Measurements from ENCODE around the gene SFMBT2.

SFMBT2 gene

DNA sequence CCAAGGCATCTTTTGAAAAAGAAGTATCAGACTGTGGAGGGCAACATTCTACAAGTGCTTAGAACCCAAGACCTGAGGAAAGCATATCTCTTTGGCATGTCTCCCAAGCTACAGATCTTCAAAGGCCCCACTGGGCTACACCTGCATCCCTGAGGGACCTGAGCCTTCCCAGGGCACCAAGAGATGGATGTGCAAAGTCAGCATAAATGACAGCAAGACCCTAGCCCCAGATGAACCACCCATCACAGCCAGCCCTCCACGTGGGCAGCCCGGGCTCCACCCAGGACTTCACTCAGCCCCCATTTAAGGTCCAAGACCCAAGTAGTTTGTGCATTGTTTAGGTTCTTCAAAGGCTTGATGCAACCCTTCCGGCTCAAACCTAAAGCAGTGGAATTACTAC lies 123.5 kb downstream of the SFMBT2 start:
- Histone ChIP-seq H3K9me3 (ENCODE audit: control insufficient read depth, insufficient read depth, low read length) (no peaks in the 10 kb centered on the region), H3K4me1 (ENCODE audit: control insufficient read depth, insufficient read depth, low read length) (no peaks in the 10 kb centered on the region), H3K27me3 (ENCODE audit: control insufficient read depth, insufficient read depth, low read length) (no peaks in the 10 kb centered on the region), H3K9ac (ENCODE audit: low read depth, low read length) (no peak overlapping the region), H3K36me3 (ENCODE audit: control insufficient read depth, insufficient read depth, low read length) (no peaks in the 10 kb centered on the region), H3K4me3 (ENCODE audit: low read depth, low read length) (no peak overlapping the region)

DNA sequence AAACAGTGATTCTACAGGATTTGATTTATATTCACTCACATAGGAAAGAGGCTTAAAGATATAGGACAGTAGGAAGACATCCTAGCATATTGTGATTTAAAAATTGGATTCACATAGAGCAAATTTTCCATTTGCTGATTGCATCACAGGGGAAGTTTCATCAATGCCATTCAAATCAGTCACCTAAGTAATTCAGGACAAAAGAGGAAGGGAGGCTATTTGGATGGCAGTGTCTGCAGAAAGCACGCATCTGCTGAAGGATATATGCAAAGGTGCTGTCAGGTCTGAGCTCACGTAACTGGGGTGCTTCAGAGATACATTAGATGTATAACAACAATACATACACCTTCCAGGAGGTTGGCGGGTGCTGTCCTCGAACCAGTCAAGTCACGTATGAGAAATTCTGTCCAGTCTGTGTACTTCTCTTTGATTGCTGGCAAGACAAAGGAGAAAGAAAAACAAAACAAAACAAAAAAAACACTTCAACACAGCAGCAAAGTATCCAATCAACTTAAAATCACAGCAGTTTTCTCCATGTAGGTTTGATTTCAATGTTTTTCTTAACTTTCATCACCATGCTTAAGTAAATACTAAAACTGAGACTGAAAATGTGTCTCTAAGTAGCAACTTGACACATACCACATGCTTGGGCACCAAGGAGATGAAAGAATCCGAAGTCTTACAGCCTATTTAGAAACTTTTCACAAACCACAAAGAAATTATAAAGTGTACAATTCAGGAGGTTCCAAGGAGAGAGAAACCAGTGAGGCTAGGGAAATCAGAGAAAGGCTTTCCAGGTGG lies 125.1 kb downstream of the SFMBT2 start:
- Histone ChIP-seq H3K9me3 (ENCODE audit: control insufficient read depth, insufficient read depth, low read length) (no peaks in the 10 kb centered on the region), H3K4me3 (ENCODE audit: low read depth, low read length) (no peak overlapping the region), H3K27me3 (ENCODE audit: control insufficient read depth, insufficient read depth, low read length) (no peaks in the 10 kb centered on the region), H3K4me1 (ENCODE audit: control insufficient read depth, insufficient read depth, low read length) (no peaks in the 10 kb centered on the region), H3K36me3 (ENCODE audit: control insufficient read depth, insufficient read depth, low read length) (no peaks in the 10 kb centered on the region), H3K9ac (ENCODE audit: low read depth, low read length) (no peak overlapping the region)

DNA sequence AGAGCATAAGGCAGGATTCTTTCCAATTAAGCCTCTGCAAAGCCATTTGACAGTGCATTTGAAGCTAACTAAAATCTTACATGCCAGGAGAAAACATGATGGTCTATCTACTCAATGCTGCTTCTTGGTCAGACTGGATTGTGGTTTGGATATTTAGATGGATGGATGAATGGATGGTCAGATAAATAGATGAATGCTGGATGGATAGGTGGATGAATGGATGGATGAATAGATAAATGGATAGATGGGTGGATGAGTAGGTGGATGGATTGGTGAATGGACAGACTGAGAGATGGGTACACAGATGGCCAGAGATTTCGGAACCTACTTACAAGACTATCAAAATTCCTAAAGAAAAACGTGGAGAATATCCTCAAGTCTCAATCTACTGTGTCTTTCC lies 127.6 kb downstream of the SFMBT2 start:
- no peaks in the 10 kb centered on the region for H3K36me3 ChIP-seq (ENCODE audit: control insufficient read depth, insufficient read depth, low read length)
- no peaks in the 10 kb centered on the region for H3K27me3 ChIP-seq (ENCODE audit: control insufficient read depth, insufficient read depth, low read length)
- H3K9ac ChIP-seq (ENCODE audit: low read depth, low read length): no peak overlapping the region
- H3K4me1 ChIP-seq (ENCODE audit: control insufficient read depth, insufficient read depth, low read length): no peaks in the 10 kb centered on the region
- no peak overlapping the region for H3K4me3 ChIP-seq (ENCODE audit: low read depth, low read length)
- H3K9me3 ChIP-seq (ENCODE audit: control insufficient read depth, insufficient read depth, low read length): no peaks in the 10 kb centered on the region

DNA sequence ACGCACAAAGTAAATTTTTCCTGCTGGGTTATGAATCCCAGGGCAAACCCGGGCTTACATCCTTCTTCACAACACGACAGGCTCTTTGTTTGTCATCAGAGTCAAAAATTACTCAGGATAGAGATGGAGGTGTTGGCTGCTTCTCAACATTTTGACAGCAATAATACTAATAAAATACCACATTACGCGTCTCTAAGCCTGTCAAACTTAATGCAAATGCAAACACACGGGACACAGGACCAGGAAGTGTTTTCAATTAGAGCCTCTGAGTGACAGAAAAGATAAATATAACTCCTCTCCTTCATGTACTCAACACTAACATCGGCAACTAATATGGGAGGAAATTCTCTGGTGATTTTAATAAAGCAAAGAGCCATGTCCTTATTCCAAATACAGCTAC lies 128.4 kb downstream of the SFMBT2 start:
- Histone ChIP-seq H3K4me3 (ENCODE audit: low read depth, low read length) (no peak overlapping the region), H3K4me1 (ENCODE audit: control insufficient read depth, insufficient read depth, low read length) (no peaks in the 10 kb centered on the region), H3K9me3 (ENCODE audit: control insufficient read depth, insufficient read depth, low read length) (no peaks in the 10 kb centered on the region), H3K27me3 (ENCODE audit: control insufficient read depth, insufficient read depth, low read length) (no peaks in the 10 kb centered on the region), H3K9ac (ENCODE audit: low read depth, low read length) (no peak overlapping the region), H3K36me3 (ENCODE audit: control insufficient read depth, insufficient read depth, low read length) (no peaks in the 10 kb centered on the region)

DNA sequence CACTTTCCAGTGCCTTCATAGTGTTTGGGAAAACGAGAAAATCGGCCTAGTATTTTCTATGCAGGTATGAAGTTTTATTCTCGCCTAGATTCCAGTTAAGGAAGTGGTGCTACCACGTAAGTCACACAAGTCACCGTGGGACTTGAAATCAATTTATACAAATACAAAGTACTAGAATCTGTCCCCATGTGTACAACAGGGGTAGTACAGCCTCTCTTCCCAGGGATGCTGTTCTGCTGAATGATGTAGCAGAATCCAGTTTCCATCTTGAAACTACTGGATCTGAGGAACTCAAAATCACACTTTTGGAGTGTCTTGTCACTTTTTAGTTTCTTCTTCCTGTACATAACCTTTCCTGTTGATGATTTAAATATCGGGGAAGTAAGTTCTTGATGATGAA lies 129.4 kb downstream of the SFMBT2 start:
- Histone ChIP-seq H3K36me3 (ENCODE audit: control insufficient read depth, insufficient read depth, low read length) (no peaks in the 10 kb centered on the region), H3K9ac (ENCODE audit: low read depth, low read length) (no peak overlapping the region), H3K4me1 (ENCODE audit: control insufficient read depth, insufficient read depth, low read length) (no peaks in the 10 kb centered on the region), H3K4me3 (ENCODE audit: low read depth, low read length) (no peak overlapping the region), H3K27me3 (ENCODE audit: control insufficient read depth, insufficient read depth, low read length) (no peaks in the 10 kb centered on the region), H3K9me3 (ENCODE audit: control insufficient read depth, insufficient read depth, low read length) (no peaks in the 10 kb centered on the region)

DNA sequence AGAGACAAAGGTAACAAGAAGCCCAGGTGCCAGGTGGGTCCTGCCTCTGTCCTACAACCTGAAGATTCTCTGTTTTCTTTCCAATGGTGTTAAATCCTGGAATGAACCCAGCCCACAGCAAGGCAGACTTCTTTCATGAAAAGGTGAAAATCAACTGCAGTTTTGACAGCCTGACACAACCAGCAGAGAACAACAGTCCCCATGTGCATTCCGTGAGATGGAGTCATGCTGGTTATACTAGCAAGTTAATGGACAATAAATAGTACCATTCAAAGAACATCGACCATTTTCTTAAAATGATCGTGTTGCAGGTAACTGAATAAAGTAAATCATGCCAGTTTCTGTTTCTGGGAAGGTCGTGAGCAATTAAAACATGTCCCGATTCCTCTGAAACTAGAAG lies 131.5 kb downstream of the SFMBT2 start:
- Histone ChIP-seq H3K9ac (ENCODE audit: low read depth, low read length) (no peak overlapping the region), H3K27me3 (ENCODE audit: control insufficient read depth, insufficient read depth, low read length) (no peaks in the 10 kb centered on the region), H3K9me3 (ENCODE audit: control insufficient read depth, insufficient read depth, low read length) (no peaks in the 10 kb centered on the region), H3K4me3 (ENCODE audit: low read depth, low read length) (no peak overlapping the region), H3K36me3 (ENCODE audit: control insufficient read depth, insufficient read depth, low read length) (no peaks in the 10 kb centered on the region), H3K4me1 (ENCODE audit: control insufficient read depth, insufficient read depth, low read length) (no peaks in the 10 kb centered on the region)

DNA sequence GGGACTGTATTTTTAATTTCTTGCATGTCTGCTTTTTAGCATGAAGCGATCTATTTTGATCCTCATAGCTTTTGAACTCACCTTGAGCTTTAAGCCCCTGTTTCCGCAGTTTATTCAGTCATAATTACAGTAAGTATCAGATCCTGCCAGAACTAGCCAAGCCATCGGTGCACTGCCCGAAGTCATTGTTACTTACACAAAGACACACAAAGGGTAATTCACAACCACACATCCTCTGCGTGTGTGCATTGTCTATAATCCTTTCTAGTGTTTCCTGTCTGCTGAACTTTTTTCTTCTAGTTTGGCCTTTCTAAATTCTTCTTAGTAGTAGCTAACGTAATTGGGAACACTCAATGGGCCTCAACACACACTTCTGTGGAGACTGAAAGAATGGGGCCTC lies 133.0 kb downstream of the SFMBT2 start:
- Histone ChIP-seq H3K27me3 (ENCODE audit: control insufficient read depth, insufficient read depth, low read length) (no peaks in the 10 kb centered on the region), H3K9me3 (ENCODE audit: control insufficient read depth, insufficient read depth, low read length) (no peaks in the 10 kb centered on the region), H3K4me3 (ENCODE audit: low read depth, low read length) (no peak overlapping the region), H3K9ac (ENCODE audit: low read depth, low read length) (no peak overlapping the region), H3K4me1 (ENCODE audit: control insufficient read depth, insufficient read depth, low read length) (no peaks in the 10 kb centered on the region), H3K36me3 (ENCODE audit: control insufficient read depth, insufficient read depth, low read length) (no peaks in the 10 kb centered on the region)

DNA sequence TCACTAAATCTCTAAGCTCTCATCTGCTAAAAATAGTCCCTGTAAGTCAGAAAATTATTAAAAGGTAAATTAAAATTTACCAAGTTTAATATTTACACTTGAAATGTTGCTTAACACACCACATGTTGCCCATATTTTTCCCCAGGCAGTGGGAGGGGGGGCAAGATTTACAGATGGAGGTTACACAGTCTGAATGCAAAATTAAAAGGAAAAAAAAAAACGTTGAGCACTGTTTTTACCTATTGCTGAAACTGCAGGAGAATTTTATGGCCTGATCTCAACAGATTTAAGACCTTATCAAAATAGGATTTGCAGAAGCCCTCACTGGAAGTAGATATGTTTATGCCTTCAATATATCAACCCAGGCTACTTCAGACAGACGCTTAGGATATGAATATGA lies 133.4 kb downstream of the SFMBT2 start:
- H3K27me3 ChIP-seq (ENCODE audit: control insufficient read depth, insufficient read depth, low read length): no peaks in the 10 kb centered on the region
- no peak overlapping the region for H3K4me3 ChIP-seq (ENCODE audit: low read depth, low read length)
- H3K9ac ChIP-seq (ENCODE audit: low read depth, low read length): no peak overlapping the region
- no peaks in the 10 kb centered on the region for H3K4me1 ChIP-seq (ENCODE audit: control insufficient read depth, insufficient read depth, low read length)
- no peaks in the 10 kb centered on the region for H3K9me3 ChIP-seq (ENCODE audit: control insufficient read depth, insufficient read depth, low read length)
- H3K36me3 ChIP-seq (ENCODE audit: control insufficient read depth, insufficient read depth, low read length): no peaks in the 10 kb centered on the region

DNA sequence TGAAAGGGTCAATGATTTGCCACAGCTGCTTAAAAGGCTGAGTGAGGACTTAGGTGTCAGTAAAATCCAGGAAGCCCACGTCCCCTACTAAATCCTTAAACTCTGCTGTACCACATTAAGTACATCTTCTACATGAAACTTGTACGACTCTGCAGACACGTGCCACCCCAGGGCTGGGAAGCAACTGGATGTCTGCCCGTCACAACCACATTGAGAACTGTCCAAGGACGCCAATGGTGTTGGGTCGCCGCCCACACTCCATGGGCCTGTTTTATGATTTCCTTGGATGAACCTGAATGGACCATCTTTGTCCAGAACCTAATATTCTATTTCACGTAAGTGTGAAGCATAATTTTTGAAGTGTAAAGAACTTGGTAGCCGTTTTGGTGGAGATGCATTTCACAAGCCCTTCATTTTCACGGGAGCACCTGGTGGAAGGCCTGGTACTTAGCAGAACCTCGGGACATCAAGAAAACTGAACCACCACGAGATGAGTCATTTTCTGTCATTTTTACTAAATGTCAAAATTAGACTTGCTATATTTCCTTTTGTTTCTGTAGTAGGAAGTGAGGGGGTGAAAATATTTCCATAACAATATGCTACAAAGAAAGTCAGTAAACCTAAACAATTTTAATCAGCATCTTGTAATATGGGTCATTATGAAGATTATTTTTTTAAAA lies 134.9 kb downstream of the SFMBT2 start:
- H3K9ac ChIP-seq (ENCODE audit: low read depth, low read length): no peak overlapping the region
- H3K27me3 ChIP-seq (ENCODE audit: control insufficient read depth, insufficient read depth, low read length): no peaks in the 10 kb centered on the region
- H3K4me3 ChIP-seq (ENCODE audit: low read depth, low read length): no peak overlapping the region
- H3K4me1 ChIP-seq (ENCODE audit: control insufficient read depth, insufficient read depth, low read length): no peaks in the 10 kb centered on the region
- H3K36me3 ChIP-seq (ENCODE audit: control insufficient read depth, insufficient read depth, low read length): no peaks in the 10 kb centered on the region
- no peaks in the 10 kb centered on the region for H3K9me3 ChIP-seq (ENCODE audit: control insufficient read depth, insufficient read depth, low read length)

DNA sequence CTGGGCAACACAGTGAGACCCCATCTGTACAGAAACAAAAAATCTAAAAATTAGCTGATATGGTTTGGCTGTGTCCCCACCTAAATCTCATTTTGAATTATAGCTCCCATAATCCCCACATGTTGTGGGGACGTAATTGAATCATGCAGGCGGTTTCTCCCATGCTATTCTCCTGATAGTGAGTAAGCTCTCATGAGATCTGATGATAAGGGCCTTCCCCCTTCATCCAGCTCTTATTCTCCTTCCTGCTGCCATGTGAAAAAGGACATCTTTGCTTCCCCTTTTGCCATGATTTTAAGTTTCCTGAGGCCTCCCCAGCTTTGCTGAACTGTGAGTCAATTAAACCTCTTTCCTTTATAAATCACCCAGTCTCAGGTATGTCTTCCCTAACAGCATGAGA lies 136.5 kb downstream of the SFMBT2 start:
- no peaks in the 10 kb centered on the region for H3K9me3 ChIP-seq (ENCODE audit: control insufficient read depth, insufficient read depth, low read length)
- no peaks in the 10 kb centered on the region for H3K27me3 ChIP-seq (ENCODE audit: control insufficient read depth, insufficient read depth, low read length)
- no peaks in the 10 kb centered on the region for H3K36me3 ChIP-seq (ENCODE audit: control insufficient read depth, insufficient read depth, low read length)
- no peaks in the 10 kb centered on the region for H3K4me1 ChIP-seq (ENCODE audit: control insufficient read depth, insufficient read depth, low read length)
- H3K9ac ChIP-seq (ENCODE audit: low read depth, low read length): no peak overlapping the region
- H3K4me3 ChIP-seq (ENCODE audit: low read depth, low read length): no peak overlapping the region

DNA sequence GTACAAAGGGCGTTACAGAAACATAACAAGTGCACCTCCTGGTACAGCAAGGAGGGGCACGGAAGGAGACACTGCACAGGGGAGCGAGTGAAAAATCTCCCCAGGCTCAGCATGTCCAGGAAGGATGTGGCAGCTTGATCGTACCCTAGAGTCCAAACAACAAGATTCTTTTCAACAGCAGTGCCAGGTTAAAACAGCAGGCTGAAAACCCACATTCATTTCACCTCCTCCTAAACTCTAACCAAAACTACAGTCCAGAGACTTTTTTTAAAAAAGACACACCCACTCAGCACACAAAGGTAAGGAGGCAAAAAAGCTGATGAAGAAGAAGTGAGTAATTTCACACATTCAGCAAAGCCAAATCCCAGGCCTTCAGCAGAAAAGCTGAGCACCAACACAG lies 138.8 kb downstream of the SFMBT2 start:
- no peaks in the 10 kb centered on the region for H3K9me3 ChIP-seq (ENCODE audit: control insufficient read depth, insufficient read depth, low read length)
- no peaks in the 10 kb centered on the region for H3K27me3 ChIP-seq (ENCODE audit: control insufficient read depth, insufficient read depth, low read length)
- no peaks in the 10 kb centered on the region for H3K4me1 ChIP-seq (ENCODE audit: control insufficient read depth, insufficient read depth, low read length)
- no peak overlapping the region for H3K9ac ChIP-seq (ENCODE audit: low read depth, low read length)
- no peak overlapping the region for H3K4me3 ChIP-seq (ENCODE audit: low read depth, low read length)
- no peaks in the 10 kb centered on the region for H3K36me3 ChIP-seq (ENCODE audit: control insufficient read depth, insufficient read depth, low read length)

DNA sequence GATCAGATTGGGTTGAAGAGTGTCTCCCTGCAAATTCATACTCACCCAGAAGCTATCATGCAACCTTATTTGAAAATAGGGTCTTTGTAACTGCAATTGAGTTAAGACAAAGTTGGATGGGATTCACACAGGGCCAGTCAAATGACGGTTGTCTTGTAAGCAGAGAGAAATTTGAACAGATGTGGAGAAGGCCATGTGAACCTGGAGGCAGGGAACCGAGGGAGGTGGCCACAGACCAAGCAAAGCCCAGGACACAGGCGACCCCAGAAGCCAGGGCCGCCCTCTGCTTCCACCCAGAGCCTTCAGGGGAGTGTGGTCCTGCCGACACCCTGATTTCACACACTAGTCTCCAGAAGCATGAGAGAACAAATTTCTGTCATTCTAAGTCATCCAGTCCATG lies 140.8 kb downstream of the SFMBT2 start:
- H3K36me3 ChIP-seq (ENCODE audit: control insufficient read depth, insufficient read depth, low read length): no peaks in the 10 kb centered on the region
- H3K9me3 ChIP-seq (ENCODE audit: control insufficient read depth, insufficient read depth, low read length): no peaks in the 10 kb centered on the region
- no peaks in the 10 kb centered on the region for H3K4me1 ChIP-seq (ENCODE audit: control insufficient read depth, insufficient read depth, low read length)
- H3K4me3 ChIP-seq (ENCODE audit: low read depth, low read length): no peak overlapping the region
- no peak overlapping the region for H3K9ac ChIP-seq (ENCODE audit: low read depth, low read length)
- no peaks in the 10 kb centered on the region for H3K27me3 ChIP-seq (ENCODE audit: control insufficient read depth, insufficient read depth, low read length)

Data from iPS-15b (cell line).